Erythroblast (primary cell): Measurements from ENCODE around the gene SGIP1.

Experiments used
- GATA1 ChIP-seq: IDR thresholded peaks from 2 replicates; pipeline ENCODE4 v1.6.1; 2011; ENCODE audit warnings: low read depth, mild to moderate bottlenecking, control low read depth, low read length, moderate library complexity
- POLR2A ChIP-seq: IDR thresholded peaks from 2 replicates; pipeline ENCODE4 v1.6.1; 2011; ENCODE audit warnings: mild to moderate bottlenecking, low read length

DNA sequence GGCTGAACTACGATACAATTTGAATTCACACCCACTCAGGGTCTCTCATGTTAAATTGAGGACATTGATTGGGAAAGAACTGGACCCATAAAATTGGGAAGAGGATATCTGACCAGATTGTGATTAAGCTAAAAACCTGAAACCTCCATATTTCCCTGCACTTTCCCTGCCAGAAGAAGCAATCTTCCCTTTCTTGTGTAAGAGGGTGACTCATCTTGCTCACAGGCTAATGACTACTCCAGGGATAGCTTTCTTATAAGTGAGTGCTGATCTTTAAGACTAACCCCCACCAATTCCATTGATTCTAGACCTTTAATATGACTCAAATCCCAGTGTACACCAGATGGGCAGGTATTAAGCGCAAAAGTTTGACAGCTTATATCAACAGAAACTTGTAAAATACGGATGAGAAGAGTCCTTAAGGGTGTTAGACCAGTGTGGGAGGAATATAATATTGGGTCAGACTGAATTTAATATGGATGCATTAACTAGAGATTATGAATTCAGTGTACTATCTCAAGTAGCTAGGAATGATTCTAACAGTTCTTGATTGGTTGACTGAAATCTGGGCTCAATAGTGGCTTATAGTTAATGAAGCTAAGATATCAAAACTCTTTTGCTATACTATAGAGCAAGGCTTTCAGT lies 12.1 kb upstream of the SGIP1 start:
- TF ChIP-seq POLR2A (no peak), GATA1 (no peak)
